Panc1 (cell line): Measurements from ENCODE around the gene MAP3K1.

Experiments
- POLR2AphosphoS5 ChIP-seq: IDR thresholded peaks from 2 replicates; pipeline ENCODE4 v1.6.1; 2012; ENCODE audit warnings: mild to moderate bottlenecking, low read depth, low read length, moderate library complexity
- TF ChIP-seq, protein P1 (sequence below): fragments of 450-650 bp; IDR thresholded peaks from 2 replicates; pipeline ENCODE4 v1.5.1; 2017; ENCODE audit warnings: mild to moderate bottlenecking

DNA sequence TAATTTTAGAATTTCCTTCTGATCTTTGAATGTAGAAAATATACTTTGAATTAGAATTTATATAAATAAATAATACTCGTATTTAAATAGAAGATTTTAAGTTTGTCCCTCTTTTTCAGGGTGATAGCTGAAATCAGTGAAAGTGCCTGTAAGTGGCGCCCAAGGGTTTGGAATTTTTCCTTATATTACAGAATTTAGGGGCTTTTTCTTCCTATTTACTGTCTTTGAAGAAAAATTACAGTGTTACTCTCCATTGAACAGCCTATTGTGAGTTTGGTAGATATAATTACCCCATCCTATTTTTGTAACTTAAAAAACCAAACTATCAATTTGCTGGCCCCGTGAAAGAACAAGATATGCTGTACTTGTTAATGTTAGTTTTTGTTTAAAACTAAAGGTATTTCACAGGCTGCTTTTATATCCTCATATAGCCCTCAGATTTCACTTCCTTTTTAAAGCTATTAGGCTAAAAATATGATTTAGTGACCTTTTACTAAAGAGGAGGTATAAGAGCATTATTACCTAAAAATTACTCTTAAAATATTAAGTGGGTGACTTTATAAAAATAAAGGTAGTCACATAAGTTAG, 3.2 kb downstream of the MAP3K1 start:
- TF ChIP-seq, protein P1, sequence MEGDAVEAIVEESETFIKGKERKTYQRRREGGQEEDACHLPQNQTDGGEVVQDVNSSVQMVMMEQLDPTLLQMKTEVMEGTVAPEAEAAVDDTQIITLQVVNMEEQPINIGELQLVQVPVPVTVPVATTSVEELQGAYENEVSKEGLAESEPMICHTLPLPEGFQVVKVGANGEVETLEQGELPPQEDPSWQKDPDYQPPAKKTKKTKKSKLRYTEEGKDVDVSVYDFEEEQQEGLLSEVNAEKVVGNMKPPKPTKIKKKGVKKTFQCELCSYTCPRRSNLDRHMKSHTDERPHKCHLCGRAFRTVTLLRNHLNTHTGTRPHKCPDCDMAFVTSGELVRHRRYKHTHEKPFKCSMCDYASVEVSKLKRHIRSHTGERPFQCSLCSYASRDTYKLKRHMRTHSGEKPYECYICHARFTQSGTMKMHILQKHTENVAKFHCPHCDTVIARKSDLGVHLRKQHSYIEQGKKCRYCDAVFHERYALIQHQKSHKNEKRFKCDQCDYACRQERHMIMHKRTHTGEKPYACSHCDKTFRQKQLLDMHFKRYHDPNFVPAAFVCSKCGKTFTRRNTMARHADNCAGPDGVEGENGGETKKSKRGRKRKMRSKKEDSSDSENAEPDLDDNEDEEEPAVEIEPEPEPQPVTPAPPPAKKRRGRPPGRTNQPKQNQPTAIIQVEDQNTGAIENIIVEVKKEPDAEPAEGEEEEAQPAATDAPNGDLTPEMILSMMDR, result peak; percentile 28; the same call in 1 of the 2 replicates
- no peak for TF ChIP-seq POLR2AphosphoS5
